T-helper 2 cell treated with Interferon-gamma antibody and Interleukin-4, amounts not matched to agents 100 ng/mL and 5 ng/mL, for 36 hours (primary cell): ENCODE data around the gene CAMTA1. TPM values are rescaled to one million over a fixed set of nuclear protein-coding genes. Genes with fewer than 3 reads are reported as not detected.

Experiments used
- intact Hi-C: fragments of 100-400 bp; cut with micrococcal nuclease; formaldehyde crosslinking; loops from one replicate; pipeline ENCODE4 v1.15.1; 2023
- total RNA-seq: library from RNA; stranded (reverse); gene quantifications from 2 replicates; pipeline ENCODE4 v1.2.3, GENCODE V29; 2022

The CAMTA1 gene
- total RNA-seq, 1 donor from 2014 or later = 40.7 TPM

DNA sequence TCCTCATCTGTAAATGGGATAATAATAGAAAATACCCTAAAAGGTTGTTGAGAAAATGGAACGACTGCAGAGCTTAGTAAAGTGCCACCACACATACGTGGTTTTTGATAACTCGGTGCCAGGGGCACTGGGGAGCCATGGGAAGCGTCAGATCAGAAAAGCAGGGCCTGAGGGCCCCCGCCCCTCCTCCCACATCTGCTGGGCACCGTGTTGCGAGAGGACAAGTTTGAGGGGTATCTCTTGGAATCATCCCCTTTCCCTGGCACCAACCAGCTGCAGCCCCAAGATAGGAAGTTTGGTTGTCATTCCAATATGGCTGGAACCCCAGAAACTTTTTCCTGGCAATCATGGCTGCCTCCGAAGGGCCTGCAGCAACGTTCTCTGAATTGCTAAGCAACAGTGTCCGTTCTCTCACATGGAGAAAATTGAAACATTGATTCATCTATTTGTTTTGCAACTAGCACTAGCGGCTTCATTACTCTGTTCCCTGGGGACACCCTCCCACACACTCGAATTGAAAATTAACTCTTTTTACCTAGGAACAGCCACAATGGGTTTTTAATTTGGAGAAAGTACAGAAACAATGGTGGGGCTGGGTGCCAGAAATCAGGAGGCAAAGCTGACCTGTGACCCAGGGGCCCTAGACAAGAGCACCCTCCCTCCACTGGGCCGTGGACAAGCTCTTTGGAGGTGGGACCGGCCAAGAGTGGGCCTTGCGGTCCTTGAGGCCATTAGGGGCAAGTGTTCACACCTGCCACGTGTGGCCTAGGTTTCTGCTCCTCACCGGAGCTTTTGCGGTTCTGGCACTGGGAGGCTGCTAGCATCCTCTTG is 795.9 kb downstream of the CAMTA1 start:
- intact Hi-C loops = no loop called here

DNA sequence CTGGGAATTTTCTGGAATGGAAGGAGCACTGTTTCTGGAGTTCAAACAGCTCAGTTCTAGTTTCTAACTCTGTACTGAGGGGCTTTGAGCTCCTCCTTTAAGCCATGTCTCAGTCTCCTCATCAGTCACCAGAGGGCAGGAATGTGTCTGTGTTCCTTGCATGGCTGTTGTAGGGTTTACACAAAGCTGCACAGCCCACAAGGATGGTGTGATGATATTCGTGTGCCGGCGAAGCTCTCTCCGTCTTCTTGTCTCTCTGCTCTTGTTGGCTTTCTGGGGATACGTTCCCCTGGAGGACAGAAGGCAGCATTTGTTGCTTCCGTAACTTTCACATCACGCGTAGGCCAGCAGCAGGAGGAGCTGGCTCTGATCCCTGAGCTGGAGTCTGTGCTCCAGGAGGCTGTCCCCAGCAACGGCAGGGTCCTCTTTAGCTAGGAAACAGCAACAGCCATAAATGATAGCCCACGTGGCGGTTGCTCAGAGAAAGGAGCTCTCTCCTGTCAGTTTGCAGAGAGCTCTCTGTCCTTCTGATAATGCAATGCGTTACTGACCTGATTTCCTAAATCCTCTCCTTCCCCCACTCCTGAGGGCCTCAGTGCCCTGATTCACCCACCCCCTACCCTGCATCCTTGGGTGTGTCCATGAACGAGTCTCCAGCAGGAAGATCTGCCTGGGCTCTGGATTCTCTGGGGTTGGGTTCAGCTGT is 796.7 kb downstream of the CAMTA1 start:
- intact Hi-C loops = no loop called here

DNA sequence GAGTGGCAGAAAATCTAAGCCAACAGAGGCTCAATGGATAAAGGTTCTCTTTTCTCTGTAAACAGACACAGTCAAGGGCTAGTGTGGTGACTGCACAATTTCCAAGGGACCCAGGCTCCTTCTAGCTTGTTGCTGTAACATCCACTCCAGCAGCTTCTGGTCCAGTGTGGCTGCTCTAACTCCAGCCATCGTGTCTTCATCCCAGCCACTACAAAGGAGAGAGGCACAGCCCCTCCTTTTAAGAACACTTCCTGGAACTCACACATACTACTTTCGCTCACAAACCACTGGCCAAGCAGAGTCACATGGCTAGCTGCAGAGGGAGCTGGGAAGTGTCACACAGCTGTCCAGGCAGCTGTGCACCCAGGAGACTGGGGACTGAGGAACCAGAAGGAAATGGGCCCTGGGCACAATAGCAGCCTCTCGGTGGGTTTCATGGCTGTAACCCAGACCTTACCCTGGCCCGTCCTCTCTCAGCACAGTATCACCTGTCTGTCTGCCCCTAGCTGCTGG is 797.3 kb downstream of the CAMTA1 start:
- intact Hi-C loops = no loop called here

DNA sequence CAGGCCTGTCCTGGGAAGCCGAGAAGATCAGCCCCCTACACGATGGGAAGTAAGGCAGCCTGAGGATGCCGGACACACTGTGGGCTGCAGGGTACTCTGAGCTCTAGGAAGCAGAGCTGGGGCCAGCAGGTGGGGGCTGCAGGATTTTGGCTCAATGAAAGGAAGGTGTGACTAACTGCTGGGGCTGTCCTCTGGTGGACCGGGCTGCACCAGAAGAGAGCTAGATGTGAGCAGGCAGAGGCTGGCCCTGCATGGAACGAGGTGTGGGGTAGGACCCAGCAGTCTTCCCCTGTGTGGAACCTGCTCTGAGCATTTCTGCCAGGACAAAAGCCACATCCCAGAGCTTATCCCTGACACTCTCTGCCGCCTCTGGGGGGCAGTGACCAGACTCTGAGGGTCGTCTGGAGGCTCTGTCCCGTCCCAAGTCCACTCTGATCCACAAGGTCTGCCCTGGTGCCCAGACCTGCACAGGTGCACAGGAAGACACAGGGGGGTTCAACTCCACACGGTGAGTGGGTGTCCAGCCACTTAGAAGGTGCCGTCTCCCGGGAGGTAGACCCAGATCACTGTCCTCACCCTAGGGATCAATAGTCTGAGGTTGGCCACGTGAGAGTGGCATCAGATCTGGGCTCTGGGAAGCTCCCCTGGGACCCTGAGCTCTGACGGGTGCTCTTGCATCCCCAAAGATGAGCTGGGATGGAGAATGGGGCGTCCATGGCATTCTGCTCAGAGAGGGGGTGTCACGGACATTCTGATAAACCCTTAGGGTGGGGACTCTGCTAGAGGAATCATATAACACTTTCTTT is 798.2 kb downstream of the CAMTA1 start:
- intact Hi-C loops = no loop called here

DNA sequence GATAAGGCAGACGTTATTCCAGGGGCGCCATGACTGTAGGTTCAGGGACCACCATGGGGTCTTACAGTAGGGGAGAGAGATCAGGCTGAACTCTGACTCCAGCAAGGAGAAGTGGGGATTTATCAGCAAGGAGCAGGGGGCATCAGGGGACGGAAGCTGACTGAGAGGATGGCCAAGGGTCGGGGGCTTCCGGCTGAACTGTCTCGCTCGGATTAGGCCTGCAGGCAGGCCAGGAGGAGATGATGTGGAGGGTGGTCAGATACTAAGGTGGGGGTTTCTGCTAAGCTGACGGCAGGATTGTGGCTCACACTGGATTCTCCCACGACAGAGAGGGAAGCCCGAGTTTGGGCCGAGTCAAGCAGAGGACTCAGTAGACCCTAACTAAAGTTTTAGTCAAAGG is 798.9 kb downstream of the CAMTA1 start:
- intact Hi-C loops = no loop called here

DNA sequence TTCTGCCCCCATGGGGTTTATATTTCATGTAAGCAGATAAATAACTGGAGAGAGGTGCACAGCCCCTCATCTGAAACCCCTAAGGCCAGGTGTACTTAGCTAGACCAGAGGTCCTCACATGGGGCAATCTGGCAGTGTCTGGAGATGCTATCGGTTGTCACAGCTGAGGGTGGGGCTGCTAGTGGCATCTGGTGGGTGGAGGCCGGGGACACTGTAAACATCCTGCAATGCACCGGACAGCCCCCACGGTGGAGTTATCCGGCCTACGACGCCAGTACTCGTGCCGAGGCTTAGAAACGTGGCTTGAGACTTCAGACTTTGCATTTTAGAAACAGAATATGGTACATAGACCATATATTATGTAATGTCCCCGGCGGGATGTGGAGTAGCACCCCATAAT is 799.4 kb downstream of the CAMTA1 start:
- intact Hi-C loops = no loop called here

DNA sequence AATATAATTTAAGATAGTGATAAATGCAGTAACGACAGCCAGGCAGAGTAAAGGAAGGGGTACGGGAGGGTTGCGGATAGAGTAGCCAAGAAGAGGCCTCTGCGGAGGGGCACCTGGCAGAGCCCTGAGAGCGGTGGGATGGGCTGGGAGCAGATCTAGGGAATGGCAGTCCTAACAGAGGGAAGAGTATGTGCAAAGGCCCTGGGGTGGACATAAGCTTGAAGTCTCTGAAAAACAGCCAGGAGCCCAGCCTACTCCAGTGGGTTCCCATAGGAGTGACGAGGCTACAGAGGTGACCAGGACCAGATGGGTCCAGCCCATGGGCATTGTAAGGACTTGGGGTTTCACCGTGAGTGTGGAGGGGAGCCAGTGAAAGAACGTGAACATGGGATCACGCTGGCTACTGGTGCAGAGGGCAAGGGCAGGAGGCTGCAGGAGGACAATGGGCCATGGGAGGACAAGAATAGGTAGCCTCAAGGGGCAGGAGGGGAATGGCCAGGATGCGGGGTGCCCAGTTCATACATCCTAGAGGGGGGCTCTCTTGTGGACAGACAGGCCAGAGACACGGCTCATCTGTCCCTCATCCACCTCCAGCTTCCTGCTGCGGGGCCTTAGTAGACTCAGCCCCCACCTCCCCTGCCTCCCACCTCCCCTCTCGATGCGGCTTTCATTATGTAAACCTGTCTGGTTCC is 800.1 kb downstream of the CAMTA1 start:
- intact Hi-C loops = no loop called here

DNA sequence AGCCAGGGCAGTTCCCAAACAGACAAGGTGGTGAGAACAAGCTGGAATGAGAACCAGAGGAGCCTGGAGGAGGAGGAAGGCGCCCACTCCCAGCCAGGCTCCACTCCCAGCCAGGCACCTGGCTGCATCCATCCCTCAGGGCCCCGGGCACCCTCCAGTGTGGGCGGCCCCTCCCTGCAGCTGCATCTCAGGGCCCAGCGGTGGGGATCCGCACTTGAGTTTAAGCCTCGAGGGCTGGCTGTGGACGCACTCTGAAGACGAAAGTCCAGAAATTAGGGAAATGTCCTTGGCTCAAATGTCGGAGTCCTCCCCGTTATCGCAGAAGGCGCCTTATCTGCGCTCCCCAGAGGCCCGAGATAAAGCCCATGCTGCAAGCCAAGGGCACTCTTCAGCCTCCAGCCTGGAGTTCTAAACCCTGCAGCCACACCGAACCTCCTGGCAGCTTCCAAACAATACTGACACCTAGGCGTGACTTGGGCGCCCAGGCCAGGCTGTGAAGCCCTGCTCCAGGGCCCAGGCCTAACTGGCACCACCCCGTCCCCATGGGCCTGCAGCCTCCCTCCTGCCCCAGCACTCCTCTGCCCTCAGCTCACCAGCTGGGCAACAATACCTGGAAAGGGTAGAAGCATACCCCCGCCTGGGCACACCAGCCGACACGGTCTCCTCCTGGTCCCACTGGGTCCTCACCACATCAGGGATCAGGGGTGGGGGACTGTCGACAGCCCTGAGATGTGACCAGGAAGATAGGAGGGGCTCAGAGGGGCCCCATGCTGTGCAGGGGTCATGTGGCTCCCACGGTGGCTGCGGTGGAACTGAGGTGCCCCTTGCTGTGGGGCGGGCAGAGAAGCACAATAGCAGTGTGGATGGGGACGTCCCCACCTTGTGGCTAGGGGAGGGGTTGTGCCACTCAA is 801.0 kb downstream of the CAMTA1 start:
- intact Hi-C loops = no loop called here

DNA sequence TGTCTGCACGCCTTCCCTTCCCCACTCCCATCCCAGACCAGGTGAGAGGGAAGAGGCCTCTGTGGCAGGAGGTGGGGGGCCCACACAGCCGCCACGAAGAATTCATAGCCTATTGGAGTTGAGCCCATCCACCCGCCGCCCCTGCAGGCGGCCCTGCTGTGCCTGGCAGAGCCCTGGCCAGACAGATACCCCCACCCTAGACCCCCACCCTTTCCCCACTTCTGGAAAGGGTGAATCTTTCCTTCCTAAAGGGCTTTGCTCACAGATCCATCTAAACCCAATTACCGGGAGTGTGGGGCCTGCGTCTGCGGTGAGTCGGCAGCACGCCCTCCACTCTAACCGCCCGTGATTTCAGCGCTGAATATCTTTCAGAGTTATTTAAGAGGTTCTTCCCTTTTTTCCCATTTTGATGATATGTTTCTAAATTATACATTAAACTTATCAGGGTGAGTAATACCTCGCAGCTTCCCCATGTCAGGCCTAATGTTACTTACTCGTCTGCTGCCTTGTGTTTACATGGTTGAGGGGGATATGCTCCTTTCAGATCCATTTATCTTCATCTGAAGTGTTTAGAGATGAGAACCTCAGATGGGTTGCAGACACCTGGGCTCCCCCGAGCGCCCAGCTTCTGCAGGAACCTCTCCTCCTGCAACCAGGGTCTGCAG is 802.0 kb downstream of the CAMTA1 start:
- intact Hi-C loops = no loop called here

DNA sequence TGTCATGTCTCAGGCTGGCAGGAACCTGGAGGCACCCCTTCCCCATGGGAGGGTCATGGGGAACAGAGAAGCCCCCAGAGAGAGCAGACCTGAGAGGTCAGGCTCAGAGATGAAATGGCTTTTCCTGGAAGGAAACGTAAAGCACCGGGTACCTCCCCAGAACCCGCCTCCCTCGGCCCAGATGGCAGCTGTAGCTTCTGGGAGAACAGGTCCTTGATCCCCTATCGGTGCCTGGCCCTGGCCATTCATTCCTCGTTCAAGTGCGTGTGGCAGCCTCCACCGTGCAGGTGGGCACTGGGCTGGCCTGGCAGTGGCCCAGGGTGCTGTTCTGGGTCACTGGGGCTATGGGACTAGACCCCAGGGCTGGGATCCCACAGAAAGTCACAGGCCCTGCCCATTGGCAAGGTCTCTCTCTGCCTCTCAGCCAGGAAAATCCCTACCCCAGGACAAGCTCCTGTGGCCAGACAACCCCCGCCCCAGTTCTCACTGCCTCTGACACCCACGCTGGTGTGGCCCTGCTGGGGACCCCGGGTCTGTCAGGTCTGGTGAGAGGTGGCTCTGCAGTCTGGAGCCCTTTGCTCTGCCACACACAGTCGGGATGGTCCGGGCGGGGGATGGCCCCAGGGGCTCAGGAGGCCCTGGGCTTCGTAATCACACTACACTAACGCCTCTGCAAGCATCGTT is 802.7 kb downstream of the CAMTA1 start:
- intact Hi-C loops = no loop called here

DNA sequence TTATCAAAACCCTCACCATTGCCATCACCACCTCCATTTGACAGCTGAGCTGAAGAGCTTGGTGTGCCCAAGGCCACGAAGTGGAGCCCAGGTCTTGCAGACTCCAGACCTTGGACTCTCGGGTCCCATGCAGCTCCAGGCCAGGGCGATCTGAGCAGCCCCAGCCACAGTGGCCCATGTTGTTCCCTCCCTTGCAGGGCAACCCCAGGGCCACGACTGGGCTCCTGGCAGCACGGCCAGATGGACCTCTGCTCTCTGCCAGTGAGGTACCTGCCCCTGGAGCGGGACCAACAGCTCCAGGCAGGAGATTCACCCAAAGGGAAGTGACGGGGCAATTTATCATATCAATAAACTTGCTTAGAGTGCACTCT is 803.2 kb downstream of the CAMTA1 start:
- intact Hi-C loops = no loop called here

DNA sequence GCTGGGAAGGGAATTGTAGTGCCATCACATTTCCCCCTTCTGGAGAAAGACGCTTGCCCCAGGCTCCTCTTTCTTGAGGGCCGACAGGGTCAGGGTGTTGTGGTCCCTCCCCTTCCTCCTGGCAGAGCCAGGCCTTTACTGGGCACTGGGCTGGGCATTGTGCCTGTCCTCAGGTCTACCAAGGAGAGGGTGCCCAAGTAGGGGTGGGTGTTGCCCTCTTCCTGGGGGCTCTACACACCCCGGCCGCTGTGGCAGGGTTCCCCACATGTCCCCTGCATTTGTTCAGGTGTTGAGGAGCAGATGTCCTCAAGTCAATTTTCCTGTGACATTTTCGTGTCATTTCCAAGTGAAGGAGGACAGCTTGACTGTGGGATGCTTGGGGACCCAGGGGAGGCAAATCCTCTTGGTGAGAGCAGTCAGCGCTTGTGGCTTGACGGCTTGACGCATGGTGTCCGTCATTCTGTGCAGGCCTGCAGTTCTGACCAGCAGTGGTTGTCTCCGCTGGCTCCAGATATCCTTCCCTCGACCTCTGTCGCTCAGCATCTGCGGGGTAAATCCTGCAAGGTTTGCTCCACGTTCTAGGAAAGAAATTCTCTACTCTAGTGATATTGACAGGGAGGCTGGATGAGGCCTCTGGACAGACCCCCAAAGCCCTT is 804.0 kb downstream of the CAMTA1 start:
- intact Hi-C loops = no loop called here

DNA sequence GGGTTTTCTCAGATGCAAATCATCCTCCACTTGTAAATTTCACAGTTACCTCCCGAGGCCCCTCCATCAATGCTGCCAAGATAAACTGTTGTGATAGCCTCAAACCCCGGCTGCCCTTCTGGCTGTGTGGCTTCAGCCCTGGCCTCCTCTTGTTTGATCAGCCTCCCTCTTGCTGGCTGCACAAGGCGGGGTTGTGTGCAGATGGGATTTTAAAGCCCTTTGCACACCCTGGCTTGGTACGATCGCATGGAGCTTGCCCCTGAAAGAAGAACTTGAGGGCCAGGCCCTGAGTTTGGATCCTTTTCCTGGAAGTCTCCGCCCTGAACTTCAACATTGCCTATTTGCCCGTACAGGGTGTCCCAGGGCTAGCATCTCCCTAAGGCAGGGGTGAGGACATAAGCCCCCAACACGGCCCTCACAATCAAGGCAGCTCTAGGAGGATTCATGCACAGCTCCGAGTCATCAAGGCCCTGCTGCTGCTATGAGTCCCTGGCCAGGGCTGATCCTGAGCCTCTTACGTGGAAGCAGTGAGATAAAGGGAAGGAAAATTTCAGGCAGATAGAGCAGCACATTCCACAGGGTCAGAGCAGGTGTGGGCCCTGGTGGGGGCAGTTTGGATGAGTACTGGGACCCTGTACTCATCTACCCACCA is 804.6 kb downstream of the CAMTA1 start:
- intact Hi-C loops = no loop called here

DNA sequence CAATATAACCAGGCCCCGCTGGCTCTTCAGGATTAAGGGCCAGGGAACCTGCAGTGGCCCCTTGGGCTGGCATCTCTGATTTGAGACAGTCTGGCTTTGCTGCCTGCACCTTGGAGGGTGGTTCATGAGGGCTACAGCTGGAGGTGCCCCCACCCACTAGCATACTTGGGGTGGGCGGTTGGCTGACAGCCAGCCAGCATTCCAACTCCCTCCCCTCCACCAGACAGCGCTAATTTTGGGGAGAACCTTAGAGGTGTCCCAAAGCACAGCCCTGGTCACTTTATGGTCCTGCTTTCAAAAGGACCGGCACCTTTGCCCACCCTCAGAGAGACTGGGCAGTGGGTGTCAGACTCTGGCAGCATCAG is 805.2 kb downstream of the CAMTA1 start:
- intact Hi-C loops = no loop called here

DNA sequence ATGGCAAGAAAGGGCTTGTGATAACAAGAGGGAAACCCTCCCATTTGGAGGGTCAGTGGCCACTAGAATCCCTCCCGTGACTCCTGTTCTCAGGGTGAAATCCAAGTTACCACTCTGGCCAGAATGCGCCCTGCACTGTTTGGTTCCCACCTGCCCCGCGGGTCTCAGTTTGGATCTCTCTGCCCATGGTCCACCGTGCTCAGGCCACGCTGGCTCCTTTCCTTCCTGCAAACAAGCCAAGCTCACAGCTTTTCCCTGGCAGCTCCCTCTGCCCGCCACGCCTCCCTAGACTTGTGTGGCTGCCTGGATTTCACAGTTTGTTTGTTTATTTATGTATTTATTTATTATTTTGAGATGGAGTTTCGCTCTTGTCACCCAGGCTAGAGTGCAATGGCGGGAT is 806.3 kb downstream of the CAMTA1 start:
- intact Hi-C loops = no loop called here

DNA sequence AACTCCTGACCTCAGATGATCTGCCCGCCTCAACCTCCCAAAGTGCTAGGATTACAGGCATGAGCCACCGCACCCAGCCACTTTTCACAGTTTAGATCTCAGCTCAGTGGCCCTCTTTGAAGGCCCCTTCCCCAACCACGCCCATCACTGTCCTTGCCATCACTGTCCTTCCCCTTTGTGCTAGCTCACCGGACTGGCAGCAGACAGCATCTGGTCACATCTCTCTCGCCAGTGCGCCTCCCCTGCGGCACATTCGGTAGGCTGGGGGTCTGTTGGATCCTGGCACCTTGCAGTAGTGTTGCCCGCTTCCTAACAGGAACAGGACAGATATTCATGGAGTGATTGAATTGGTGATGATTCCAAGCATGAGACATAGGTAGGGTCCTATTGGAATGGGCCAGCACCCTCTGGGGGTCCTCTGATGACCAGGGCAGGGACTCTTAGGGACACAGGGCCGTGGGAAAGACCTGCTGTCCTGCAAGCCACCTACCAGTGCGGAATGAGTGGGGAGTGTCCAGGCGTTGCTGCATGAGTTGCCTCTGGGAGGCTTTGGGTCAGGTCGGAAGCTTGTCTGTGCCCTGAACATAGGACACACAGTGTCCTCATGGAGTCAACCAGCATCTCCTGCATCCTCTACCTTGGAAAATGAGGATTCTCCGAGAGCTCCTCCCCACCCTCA is 807.0 kb downstream of the CAMTA1 start:
- intact Hi-C loops = no loop called here

DNA sequence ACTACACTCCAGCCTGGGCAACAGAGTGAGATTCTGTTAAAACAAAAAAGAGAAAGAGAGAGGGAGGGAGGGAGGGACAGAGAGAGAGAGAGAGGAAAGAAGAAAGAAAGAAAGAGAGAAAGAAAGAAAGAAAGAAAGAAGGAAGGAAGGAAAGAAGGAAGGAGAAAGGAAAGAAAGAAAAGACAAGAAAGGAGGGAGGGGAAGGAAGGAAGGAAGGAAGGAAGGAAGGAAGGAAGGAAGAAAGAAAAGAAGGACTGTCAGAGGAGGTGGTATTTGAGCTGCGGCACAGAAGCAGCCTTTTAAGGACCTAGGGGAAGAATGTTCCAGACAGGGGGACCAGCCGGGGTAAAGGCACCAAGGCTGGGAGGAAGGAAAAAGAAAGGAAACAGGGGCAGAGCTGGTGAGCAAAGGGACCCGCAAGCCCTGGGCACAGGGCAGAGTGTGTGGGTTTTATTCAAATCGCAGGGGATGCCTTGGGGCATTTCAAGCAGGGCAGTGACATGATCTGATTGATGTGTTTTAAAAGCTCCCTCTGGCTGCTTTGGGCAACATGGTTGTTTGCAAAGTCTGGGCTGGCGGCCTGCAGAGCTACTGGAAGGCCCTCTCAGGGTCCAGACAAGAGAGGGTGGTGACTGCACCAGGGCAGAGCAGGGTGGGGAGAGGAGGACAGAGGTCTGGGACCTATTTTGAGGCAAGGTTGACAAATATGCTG is 808.9 kb downstream of the CAMTA1 start:
- intact Hi-C loops = no loop called here
